NB4 (cell line): ENCODE data around the gene ADGRD2.

Experiments
- MYC ChIP-seq: IDR thresholded peaks from 2 replicates; pipeline ENCODE4 v1.6.1; 2011; ENCODE audit warnings: low read depth, low read length
- POLR2A ChIP-seq: IDR thresholded peaks from 2 replicates; pipeline ENCODE4 v1.6.1; 2011; ENCODE audit warnings: mild to moderate bottlenecking; ENCODE audit not compliant: insufficient read length; ENCODE audit errors: extremely low read depth
- TF ChIP-seq, protein P1 (sequence below): IDR thresholded peaks from one replicate; pipeline ENCODE4 v1.5.1; 2012; ENCODE audit warnings: low read depth, low read length
- TF ChIP-seq, protein P2 (sequence below): IDR thresholded peaks from 2 replicates; pipeline ENCODE4 v1.6.1; 2011; ENCODE audit warnings: low read depth, low read length

DNA sequence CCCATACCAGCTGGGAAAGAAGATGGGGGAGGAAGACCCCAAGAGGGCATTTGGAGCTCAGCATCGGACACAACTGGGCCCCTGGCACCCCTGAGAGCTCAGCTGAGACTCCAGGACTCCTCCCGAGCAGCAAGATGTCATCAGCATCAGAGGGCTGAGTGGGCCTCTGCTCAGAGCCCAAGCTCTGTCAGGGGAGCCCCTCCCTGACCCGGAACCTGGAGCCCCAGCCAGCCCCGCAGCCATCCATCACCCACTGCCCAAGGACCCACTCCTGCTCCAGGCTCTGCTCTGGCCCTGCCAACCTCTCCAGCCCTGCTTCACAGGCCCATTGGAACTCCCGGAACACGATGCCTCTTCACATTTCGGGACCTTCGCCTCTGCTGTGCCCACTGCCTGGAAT is 47.2 kb downstream of the ADGRD2 start:
- TF ChIP-seq, protein P1, sequence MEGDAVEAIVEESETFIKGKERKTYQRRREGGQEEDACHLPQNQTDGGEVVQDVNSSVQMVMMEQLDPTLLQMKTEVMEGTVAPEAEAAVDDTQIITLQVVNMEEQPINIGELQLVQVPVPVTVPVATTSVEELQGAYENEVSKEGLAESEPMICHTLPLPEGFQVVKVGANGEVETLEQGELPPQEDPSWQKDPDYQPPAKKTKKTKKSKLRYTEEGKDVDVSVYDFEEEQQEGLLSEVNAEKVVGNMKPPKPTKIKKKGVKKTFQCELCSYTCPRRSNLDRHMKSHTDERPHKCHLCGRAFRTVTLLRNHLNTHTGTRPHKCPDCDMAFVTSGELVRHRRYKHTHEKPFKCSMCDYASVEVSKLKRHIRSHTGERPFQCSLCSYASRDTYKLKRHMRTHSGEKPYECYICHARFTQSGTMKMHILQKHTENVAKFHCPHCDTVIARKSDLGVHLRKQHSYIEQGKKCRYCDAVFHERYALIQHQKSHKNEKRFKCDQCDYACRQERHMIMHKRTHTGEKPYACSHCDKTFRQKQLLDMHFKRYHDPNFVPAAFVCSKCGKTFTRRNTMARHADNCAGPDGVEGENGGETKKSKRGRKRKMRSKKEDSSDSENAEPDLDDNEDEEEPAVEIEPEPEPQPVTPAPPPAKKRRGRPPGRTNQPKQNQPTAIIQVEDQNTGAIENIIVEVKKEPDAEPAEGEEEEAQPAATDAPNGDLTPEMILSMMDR = no peak
- TF ChIP-seq POLR2A = no peak
- TF ChIP-seq, protein P2, sequence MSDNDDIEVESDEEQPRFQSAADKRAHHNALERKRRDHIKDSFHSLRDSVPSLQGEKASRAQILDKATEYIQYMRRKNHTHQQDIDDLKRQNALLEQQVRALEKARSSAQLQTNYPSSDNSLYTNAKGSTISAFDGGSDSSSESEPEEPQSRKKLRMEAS = no peak
- TF ChIP-seq MYC = no peak
